Loucy (cell line): ENCODE results near the gene DUSP2.

Experiments used
- CTCF ChIP-seq: fragments of 200-600 bp; sonication (generic); conservative IDR thresholded peaks from 2 replicates; pipeline ENCODE4 v1.5.1; 2014; ENCODE audit warnings: mild to moderate bottlenecking, antibody characterized with exemption, low read length
- EZH2phosphoT487 ChIP-seq: fragments of 200-600 bp; IDR thresholded peaks from 2 replicates; pipeline ENCODE4 v1.6.1; 2018; ENCODE audit warnings: antibody characterized with exemption, mild to moderate bottlenecking, moderate library complexity, borderline replicate concordance

GRCh38 chr2:96109361-96109680 is 35.9 kb downstream of the DUSP2 start:
- TF ChIP-seq CTCF, result no peak
- no peak for TF ChIP-seq EZH2phosphoT487
